Kidney (tissue), 14 donors: ENCODE data around the gene GNB1. TPM values are rescaled to one million over a fixed set of nuclear protein-coding genes. Genes with fewer than 3 reads are reported as not detected.
A peak's percentile ranks its signal among the peaks of the same experiment; 100 is the strongest.

Source experiments
- DNase-seq, 5 donors: peaks; one replicate each; pipeline ENCODE4 v3.0.0-alpha.2; 2013 to 2020
- FAIRE-seq: peaks from 2 replicates; lab custom pipeline; 2012; peaks lifted over from hg19 to GRCh38; lab: Jason Lieb, UNC
- H3K27ac ChIP-seq, 2 donors: one replicate each; pipeline ENCODE4 v1.7.0; 2013; ENCODE audit warnings: low read depth in 2 of 2, low read length in 2 of 2, inconsistent platforms in 1 of 2
- H3K27me3 ChIP-seq: one replicate; pipeline ENCODE4 v1.7.1; 2013; ENCODE audit warnings: low read length, inconsistent platforms; ENCODE audit not compliant: control insufficient read depth, insufficient read depth
- H3K36me3 ChIP-seq, 3 donors: one replicate each; pipeline versions ENCODE4 v1.7.0 to v1.7.1; 2013; ENCODE audit warnings: low read length in 3 of 3, control low read depth in 1 of 3, inconsistent platforms in 1 of 3; ENCODE audit not compliant: insufficient read depth in 3 of 3, control insufficient read depth in 2 of 3
- H3K4me1 ChIP-seq, 3 donors: one replicate each; pipeline versions ENCODE4 v1.7.0 to v1.7.1; 2013; ENCODE audit warnings: low read length in 3 of 3, inconsistent platforms in 1 of 3, low read depth in 1 of 3; ENCODE audit not compliant: control insufficient read depth in 2 of 3, insufficient read depth in 2 of 3
- H3K4me3 ChIP-seq, 3 donors: one replicate each; pipeline versions ENCODE4 v1.7.0 to v1.8.1; 2013; ENCODE audit warnings: low read length in 3 of 3, control low read depth in 1 of 3, inconsistent platforms in 1 of 3
- H3K9ac ChIP-seq, 3 donors: one replicate each; pipeline versions ENCODE4 v1.7.0 to v1.7.1; 2013; ENCODE audit warnings: low read length in 3 of 3, control low read depth in 1 of 3, inconsistent platforms in 1 of 3
- H3K9me3 ChIP-seq, 3 donors: one replicate each; pipeline versions ENCODE4 v1.7.0 to v1.7.1; 2013; ENCODE audit warnings: low read length in 3 of 3, control low read depth in 1 of 3, inconsistent platforms in 1 of 3; ENCODE audit not compliant: control insufficient read depth in 2 of 3, insufficient read depth in 1 of 3
- CTCF ChIP-seq: IDR thresholded peaks from 3 replicates; pipeline ENCODE4 v1.5.1; 2012; ENCODE audit warnings: mild to moderate bottlenecking, moderate library complexity, borderline replicate concordance; ENCODE audit not compliant: insufficient read depth; ENCODE audit errors: extremely low read depth
- intact Hi-C: fragments of 100-400 bp; cut with DNase I; formaldehyde crosslinking; loops from one replicate; pipeline ENCODE4 v1.11.1; 2022
- polyA plus RNA-seq: library from polyadenylated mRNA; stranded (reverse); fragments of 350-450 nt; fragmentation: Illumina TruSeq; extraction: RNeasy Lipid Tissue Mini Kit (QIAGEN cat#74804); gene quantifications from one replicate; pipeline ENCODE4 v1.2.3, GENCODE V29; 2014; ENCODE audit warnings: low read depth, low replicate concordance; ENCODE audit not compliant: insufficient read depth
- total RNA-seq: library from RNA; stranded (reverse); fragmentation: NEBNext Ultra II Directional; extraction: Animal tissue kit (Norgen Biotek cat#: 25700); gene quantifications from one replicate; pipeline ENCODE4 v1.2.1, GENCODE V29; 2021
- donor health status: control.
- donor health status: control.
- donor health status: control.
- donor health status: control.
- donor health status: control.
- donor health status: DM: yes; HTN: yes; CAD: no.
- donor health status: Normal renal cell carcinoma (clear cell type).

GNB1 gene
- total and polyA plus RNA-seq, 2 donors from 2014 or later, result 144 to 347 TPM

GRCh38 chr1:1894354-1895059, 3.6 kb upstream of the GNB1 start:
- intact Hi-C loops, result no loop called here
- Histone ChIP-seq H3K36me3 (no peaks in the 10 kb centered on the region), H3K4me1 (peaks cover 0 to 19% (median 8%) of the 10 kb centered on the region in 3 donors), H3K27me3 (no peaks in the 10 kb centered on the region), H3K9ac (peak overlapping the region in 1 of 3 donors; percentile 12), H3K27ac (no peak overlapping the region), H3K9me3 (no peaks in the 10 kb centered on the region), H3K4me3 (no peak overlapping the region)
- FAIRE-seq (no peak), DNase-seq (peak in 2 of 5 donors; percentile 50 to 74)
- TF ChIP-seq CTCF, result no peak

DNA sequence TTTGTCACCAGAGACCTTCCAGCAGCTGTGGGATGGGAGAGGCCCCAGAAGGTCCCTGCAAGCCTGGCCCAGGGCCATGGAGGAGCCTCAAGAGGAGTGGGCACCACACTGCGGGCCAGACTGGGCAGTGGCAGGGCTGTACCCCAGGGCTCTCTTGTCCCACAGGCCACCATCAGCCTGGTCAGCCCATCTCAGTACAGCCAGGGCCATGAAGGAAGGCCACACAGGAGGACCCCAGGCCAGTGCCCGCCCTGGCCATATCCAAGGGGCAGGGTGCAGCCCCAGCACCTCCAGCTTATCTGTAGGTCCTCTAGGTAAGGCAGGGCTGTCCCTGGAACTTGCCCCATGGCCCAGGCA, 3.1 kb upstream of the GNB1 start:
- no peak overlapping the region for H3K9ac ChIP-seq
- no peak for FAIRE-seq
- no peaks in the 10 kb centered on the region for H3K27me3 ChIP-seq
- peaks cover 0 to 19% (median 12%) of the 10 kb centered on the region in 3 donors for H3K4me1 ChIP-seq
- no peak overlapping the region for H3K27ac ChIP-seq
- no peak for TF ChIP-seq CTCF
- H3K4me3 ChIP-seq, result no peak overlapping the region
- DNase-seq, result peak in 1 of 5 donors; percentile 61
- H3K9me3 ChIP-seq, result no peaks in the 10 kb centered on the region
- intact Hi-C loops, result no loop called here
- H3K36me3 ChIP-seq, result no peaks in the 10 kb centered on the region

- intact Hi-C loops, result no loop called here
- peak in 2 of 5 donors; percentile 45 to 61 for DNase-seq
- no peak overlapping the region for H3K27ac ChIP-seq
- no peak overlapping the region for H3K4me3 ChIP-seq
- H3K4me1 ChIP-seq, result peaks cover 0 to 22% (median 15%) of the 10 kb centered on the region in 3 donors
- H3K9ac ChIP-seq, result no peak overlapping the region
- H3K27me3 ChIP-seq, result no peaks in the 10 kb centered on the region
- TF ChIP-seq CTCF, result no peak
- H3K9me3 ChIP-seq, result no peaks in the 10 kb centered on the region
- no peak for FAIRE-seq
- no peaks in the 10 kb centered on the region for H3K36me3 ChIP-seq
Observed at GRCh38 chr1:1893291-1893985, 2.6 kb upstream of the GNB1 start.
